ENCODE measurements around the gene BMAL1.

DNA sequence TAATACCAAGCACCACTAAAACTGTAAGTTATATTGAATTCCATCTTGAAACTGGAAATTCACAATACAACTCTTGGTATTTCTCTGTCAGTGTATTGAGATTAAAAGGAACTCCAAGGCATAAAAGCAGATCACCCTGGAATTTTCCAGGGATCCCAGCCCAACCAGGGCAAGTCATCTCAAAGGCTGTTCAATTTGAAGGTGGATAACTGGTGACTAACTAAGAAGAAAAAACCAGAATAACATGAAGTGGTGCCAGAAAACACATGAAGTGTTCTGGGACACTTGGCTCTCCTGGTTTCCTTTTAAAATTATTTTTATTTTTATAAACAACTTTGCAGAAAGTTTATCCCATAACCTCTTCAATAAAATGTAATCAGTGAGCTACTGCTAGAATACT is 7.8 kb upstream of the BMAL1 start:
- TF ChIP-seq RFX5 (IDR thresholded peaks at IDR 0.05; ENCODE audit: borderline replicate concordance, low read depth, low read length) (no peak), RAD21 (IDR thresholded peaks at IDR 0.05 in 1 of 2, conservative IDR thresholded peaks at IDR 0.05 in 1 of 2; ENCODE audit: low read depth in 2 of 2, low read length in 2 of 2) (no peak), YY1 (IDR thresholded peaks at IDR 0.05; ENCODE audit: low read depth, low read length) (no peak), POLR2A (IDR thresholded peaks at IDR 0.05; ENCODE audit: control extremely low read depth in 1 of 2, low read depth in 2 of 2, low read length in 2 of 2) (no peak)
- TF ChIP-seq, protein P1, sequence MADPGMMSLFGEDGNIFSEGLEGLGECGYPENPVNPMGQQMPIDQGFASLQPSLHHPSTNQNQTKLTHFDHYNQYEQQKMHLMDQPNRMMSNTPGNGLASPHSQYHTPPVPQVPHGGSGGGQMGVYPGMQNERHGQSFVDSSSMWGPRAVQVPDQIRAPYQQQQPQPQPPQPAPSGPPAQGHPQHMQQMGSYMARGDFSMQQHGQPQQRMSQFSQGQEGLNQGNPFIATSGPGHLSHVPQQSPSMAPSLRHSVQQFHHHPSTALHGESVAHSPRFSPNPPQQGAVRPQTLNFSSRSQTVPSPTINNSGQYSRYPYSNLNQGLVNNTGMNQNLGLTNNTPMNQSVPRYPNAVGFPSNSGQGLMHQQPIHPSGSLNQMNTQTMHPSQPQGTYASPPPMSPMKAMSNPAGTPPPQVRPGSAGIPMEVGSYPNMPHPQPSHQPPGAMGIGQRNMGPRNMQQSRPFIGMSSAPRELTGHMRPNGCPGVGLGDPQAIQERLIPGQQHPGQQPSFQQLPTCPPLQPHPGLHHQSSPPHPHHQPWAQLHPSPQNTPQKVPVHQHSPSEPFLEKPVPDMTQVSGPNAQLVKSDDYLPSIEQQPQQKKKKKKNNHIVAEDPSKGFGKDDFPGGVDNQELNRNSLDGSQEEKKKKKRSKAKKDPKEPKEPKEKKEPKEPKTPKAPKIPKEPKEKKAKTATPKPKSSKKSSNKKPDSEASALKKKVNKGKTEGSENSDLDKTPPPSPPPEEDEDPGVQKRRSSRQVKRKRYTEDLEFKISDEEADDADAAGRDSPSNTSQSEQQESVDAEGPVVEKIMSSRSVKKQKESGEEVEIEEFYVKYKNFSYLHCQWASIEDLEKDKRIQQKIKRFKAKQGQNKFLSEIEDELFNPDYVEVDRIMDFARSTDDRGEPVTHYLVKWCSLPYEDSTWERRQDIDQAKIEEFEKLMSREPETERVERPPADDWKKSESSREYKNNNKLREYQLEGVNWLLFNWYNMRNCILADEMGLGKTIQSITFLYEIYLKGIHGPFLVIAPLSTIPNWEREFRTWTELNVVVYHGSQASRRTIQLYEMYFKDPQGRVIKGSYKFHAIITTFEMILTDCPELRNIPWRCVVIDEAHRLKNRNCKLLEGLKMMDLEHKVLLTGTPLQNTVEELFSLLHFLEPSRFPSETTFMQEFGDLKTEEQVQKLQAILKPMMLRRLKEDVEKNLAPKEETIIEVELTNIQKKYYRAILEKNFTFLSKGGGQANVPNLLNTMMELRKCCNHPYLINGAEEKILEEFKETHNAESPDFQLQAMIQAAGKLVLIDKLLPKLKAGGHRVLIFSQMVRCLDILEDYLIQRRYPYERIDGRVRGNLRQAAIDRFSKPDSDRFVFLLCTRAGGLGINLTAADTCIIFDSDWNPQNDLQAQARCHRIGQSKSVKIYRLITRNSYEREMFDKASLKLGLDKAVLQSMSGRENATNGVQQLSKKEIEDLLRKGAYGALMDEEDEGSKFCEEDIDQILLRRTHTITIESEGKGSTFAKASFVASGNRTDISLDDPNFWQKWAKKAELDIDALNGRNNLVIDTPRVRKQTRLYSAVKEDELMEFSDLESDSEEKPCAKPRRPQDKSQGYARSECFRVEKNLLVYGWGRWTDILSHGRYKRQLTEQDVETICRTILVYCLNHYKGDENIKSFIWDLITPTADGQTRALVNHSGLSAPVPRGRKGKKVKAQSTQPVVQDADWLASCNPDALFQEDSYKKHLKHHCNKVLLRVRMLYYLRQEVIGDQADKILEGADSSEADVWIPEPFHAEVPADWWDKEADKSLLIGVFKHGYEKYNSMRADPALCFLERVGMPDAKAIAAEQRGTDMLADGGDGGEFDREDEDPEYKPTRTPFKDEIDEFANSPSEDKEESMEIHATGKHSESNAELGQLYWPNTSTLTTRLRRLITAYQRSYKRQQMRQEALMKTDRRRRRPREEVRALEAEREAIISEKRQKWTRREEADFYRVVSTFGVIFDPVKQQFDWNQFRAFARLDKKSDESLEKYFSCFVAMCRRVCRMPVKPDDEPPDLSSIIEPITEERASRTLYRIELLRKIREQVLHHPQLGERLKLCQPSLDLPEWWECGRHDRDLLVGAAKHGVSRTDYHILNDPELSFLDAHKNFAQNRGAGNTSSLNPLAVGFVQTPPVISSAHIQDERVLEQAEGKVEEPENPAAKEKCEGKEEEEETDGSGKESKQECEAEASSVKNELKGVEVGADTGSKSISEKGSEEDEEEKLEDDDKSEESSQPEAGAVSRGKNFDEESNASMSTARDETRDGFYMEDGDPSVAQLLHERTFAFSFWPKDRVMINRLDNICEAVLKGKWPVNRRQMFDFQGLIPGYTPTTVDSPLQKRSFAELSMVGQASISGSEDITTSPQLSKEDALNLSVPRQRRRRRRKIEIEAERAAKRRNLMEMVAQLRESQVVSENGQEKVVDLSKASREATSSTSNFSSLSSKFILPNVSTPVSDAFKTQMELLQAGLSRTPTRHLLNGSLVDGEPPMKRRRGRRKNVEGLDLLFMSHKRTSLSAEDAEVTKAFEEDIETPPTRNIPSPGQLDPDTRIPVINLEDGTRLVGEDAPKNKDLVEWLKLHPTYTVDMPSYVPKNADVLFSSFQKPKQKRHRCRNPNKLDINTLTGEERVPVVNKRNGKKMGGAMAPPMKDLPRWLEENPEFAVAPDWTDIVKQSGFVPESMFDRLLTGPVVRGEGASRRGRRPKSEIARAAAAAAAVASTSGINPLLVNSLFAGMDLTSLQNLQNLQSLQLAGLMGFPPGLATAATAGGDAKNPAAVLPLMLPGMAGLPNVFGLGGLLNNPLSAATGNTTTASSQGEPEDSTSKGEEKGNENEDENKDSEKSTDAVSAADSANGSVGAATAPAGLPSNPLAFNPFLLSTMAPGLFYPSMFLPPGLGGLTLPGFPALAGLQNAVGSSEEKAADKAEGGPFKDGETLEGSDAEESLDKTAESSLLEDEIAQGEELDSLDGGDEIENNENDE (IDR thresholded peaks at IDR 0.05; ENCODE audit: insufficient replicate concordance, low read length) = no peak
- TF ChIP-seq, protein P2, sequence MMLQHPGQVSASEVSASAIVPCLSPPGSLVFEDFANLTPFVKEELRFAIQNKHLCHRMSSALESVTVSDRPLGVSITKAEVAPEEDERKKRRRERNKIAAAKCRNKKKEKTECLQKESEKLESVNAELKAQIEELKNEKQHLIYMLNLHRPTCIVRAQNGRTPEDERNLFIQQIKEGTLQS (IDR thresholded peaks at IDR 0.05; ENCODE audit: insufficient read depth, low read depth, low read length) = no peak

Data from H1 (cell line).